DOHH2 (cell line): ENCODE results near the gene HOXB3.

Experiments used
- EZH2phosphoT487 ChIP-seq: fragments of 200-600 bp; sonication (generic); IDR thresholded peaks from 2 replicates; pipeline ENCODE4 v1.6.1; 2017; ENCODE audit warnings: borderline replicate concordance, mild to moderate bottlenecking, antibody characterized with exemption, low read length, moderate library complexity, mixed read lengths
- TF ChIP-seq, protein P1 (sequence below): fragments of 200-600 bp; sonication (generic); IDR thresholded peaks from one replicate; pipeline ENCODE4 v1.5.1; 2014; ENCODE audit warnings: antibody characterized with exemption, mild to moderate bottlenecking, low read depth, low read length; ENCODE audit not compliant: poor library complexity, severe bottlenecking

DNA sequence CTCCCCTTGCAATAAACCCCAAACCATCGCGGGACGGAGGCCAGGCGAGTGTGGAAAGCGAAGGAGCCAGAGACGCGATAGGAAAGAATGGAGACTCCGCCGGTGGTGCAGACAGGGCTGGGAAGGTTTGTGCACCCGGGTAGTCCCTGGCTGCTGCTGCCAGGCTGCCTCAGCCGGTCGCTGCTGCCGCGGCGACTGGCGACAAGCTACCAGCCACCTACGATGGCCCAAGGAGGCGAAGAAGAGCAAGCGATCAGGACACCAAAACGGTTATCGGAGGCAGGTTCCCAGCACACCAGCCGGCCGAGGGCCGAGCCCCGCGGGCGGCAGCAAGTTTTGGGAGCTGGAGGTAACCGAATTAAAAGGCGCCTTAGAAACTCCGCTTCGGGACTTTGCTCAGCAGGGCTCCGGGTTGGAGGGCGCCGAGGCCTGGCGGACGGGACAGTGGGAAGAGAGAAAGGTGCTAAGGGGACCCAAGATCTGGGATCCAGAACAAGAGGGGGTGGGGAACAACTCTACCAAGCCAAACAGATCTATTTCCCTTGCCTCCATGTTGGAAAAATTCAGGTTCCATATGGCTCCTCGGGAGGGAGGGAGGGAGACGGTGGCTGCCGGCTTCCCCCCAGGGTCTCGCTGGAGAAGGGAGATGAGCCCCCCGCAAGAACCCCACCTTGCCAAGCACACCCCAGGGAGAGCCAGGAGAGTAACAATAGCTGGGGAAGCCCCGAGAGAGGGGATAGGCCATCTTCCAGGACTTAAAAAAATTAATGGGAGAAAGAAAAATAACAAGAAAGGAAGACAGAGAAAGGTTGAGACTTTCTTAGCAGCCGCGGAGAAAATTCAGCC is 35.4 kb downstream of the HOXB3 start:
- TF ChIP-seq, protein P1, sequence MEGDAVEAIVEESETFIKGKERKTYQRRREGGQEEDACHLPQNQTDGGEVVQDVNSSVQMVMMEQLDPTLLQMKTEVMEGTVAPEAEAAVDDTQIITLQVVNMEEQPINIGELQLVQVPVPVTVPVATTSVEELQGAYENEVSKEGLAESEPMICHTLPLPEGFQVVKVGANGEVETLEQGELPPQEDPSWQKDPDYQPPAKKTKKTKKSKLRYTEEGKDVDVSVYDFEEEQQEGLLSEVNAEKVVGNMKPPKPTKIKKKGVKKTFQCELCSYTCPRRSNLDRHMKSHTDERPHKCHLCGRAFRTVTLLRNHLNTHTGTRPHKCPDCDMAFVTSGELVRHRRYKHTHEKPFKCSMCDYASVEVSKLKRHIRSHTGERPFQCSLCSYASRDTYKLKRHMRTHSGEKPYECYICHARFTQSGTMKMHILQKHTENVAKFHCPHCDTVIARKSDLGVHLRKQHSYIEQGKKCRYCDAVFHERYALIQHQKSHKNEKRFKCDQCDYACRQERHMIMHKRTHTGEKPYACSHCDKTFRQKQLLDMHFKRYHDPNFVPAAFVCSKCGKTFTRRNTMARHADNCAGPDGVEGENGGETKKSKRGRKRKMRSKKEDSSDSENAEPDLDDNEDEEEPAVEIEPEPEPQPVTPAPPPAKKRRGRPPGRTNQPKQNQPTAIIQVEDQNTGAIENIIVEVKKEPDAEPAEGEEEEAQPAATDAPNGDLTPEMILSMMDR, result no peak
- no peak for TF ChIP-seq EZH2phosphoT487
